Upper lobe of left lung (tissue), 6 donors: ENCODE data around the gene GET3. TPM values are rescaled to one million over a fixed set of nuclear protein-coding genes. Genes with fewer than 3 reads are reported as not detected.

Experiments
- ATAC-seq, 2 donors: fragments of 200-7000 bp; cut with Tn5 transposase; one replicate each; pipeline ENCODE4 v1.9.1; 2022; ENCODE audit warnings: mild to moderate bottlenecking in 2 of 2, moderate library complexity in 2 of 2; ENCODE audit not compliant: low FRiP score in 2 of 2
- DNase-seq, 2 donors: peaks; one replicate each; pipeline ENCODE4 v3.0.0-alpha.2; 2019 to 2020
- H3K27ac ChIP-seq, 4 donors: fragments of 200-600 bp; sonication (generic); one replicate each; pipeline ENCODE4 v1.5.1; 2016 to 2019
- H3K27me3 ChIP-seq, 4 donors: fragments of 200-600 bp; sonication (generic); one replicate each; pipeline ENCODE4 v1.5.1; 2017 to 2019
- H3K36me3 ChIP-seq, 4 donors: fragments of 200-600 bp; sonication (generic); one replicate each; pipeline ENCODE4 v1.5.1; 2016 to 2019
- H3K4me1 ChIP-seq, 4 donors: fragments of 200-600 bp; sonication (generic); one replicate each; pipeline ENCODE4 v1.5.1; 2018 to 2019
- H3K4me3 ChIP-seq, 4 donors: fragments of 200-600 bp; sonication (generic); one replicate each; pipeline ENCODE4 v1.5.1; 2017 to 2019; ENCODE audit warnings: mild to moderate bottlenecking in 2 of 4, moderate library complexity in 1 of 4
- H3K9me3 ChIP-seq, 4 donors: fragments of 200-600 bp; sonication (generic); one replicate each; pipeline ENCODE4 v1.5.1; 2018 to 2019
- EP300 ChIP-seq, 4 donors: sonication (generic); formaldehyde crosslinking; IDR thresholded peaks; one replicate each; pipeline ENCODE4 v1.5.1; 2017; ENCODE audit warnings: antibody characterized with exemption in 4 of 4, control low read depth in 2 of 4
- POLR2A ChIP-seq, 4 donors: fragments of 450-650 bp; IDR thresholded peaks; one replicate each; pipeline ENCODE4 v1.5.1; 2016 to 2017; ENCODE audit warnings: antibody characterized with exemption in 4 of 4, mild to moderate bottlenecking in 2 of 4
- POLR2AphosphoS5 ChIP-seq, 2 donors: sonication (generic); formaldehyde crosslinking; IDR thresholded peaks; one replicate each; pipeline ENCODE4 v1.5.1; 2017; ENCODE audit warnings: antibody characterized with exemption in 2 of 2
- WGBS, 2 donors: methylation state at CpG; one replicate each; pipeline ENCODE4 v1.1.5; 2017 to 2018; 5-methylcytosine and 5-hydroxymethylcytosine counted together
- total RNA-seq, 6 donors: library from RNA; depleted of rRNA in 4 of 6; stranded (reverse); fragments of >200 nt in 4 of 6; gene quantifications; one replicate each; pipeline versions ENCODE4 v1.1.0 to v1.2.1, GENCODE V29; 2016 to 2021
- TF ChIP-seq, protein P1 (sequence below), 6 experiments: fragments of 450-650 bp in 4 of 6; fragments of 200-600 bp in 2 of 6; sonication (generic) in 2 of 6; IDR thresholded peaks; one replicate each; pipeline ENCODE4 v1.5.1; 2016 to 2019; ENCODE audit warnings: antibody characterized with exemption in 6 of 6
- donor health status: DM: no; HTN: no; CAD: no; lungs with moderate emphysema.
- donor health status: DM: no; HTN: yes; CAD: no; lungs with severe emphysema.

GET3 gene
- total RNA-seq, 6 donors from 2014 or later, result 14.7 to 71.7 (median 49.8) TPM

DNA sequence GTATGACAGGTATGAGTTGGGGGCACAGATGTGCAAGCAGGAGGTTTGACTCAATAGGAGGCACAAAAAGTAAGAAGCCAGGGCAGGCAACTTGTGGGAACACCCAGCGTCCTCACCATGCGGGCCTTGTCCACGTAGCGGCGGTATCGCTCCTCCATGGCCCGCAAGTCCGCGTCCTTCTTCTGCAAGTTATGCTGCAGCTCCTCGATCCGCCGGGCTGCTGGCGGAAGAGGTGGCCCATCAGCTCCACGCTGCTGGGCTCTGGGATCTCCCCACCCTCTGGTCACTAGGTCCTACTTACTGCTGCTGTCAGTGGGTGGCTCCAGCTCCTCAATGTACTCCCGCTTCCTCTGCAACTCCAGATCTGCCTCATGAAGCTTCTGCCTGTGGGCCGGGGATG, 27.4 kb downstream of the GET3 start:
- TF ChIP-seq, protein P1, sequence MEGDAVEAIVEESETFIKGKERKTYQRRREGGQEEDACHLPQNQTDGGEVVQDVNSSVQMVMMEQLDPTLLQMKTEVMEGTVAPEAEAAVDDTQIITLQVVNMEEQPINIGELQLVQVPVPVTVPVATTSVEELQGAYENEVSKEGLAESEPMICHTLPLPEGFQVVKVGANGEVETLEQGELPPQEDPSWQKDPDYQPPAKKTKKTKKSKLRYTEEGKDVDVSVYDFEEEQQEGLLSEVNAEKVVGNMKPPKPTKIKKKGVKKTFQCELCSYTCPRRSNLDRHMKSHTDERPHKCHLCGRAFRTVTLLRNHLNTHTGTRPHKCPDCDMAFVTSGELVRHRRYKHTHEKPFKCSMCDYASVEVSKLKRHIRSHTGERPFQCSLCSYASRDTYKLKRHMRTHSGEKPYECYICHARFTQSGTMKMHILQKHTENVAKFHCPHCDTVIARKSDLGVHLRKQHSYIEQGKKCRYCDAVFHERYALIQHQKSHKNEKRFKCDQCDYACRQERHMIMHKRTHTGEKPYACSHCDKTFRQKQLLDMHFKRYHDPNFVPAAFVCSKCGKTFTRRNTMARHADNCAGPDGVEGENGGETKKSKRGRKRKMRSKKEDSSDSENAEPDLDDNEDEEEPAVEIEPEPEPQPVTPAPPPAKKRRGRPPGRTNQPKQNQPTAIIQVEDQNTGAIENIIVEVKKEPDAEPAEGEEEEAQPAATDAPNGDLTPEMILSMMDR (IDR thresholded peaks at IDR 0.05), result no peak
- TF ChIP-seq POLR2AphosphoS5 (IDR thresholded peaks at IDR 0.05), result no peak
- no peak for TF ChIP-seq POLR2A (IDR thresholded peaks at IDR 0.05)
- TF ChIP-seq EP300 (IDR thresholded peaks at IDR 0.05), result no peak
- WGBS, 2 donors, result 92 to 94% methylated on average over 15 to 16 of the region's 16 CpGs
- H3K27me3 ChIP-seq, result no peaks in the 10 kb centered on the region
- H3K4me3 ChIP-seq, result no peak overlapping the region
- H3K27ac ChIP-seq, result no peak overlapping the region
- DNase-seq (no peak), ATAC-seq (no peak)
- peaks cover 4 to 27% (median 13%) of the 10 kb centered on the region in 4 donors for H3K36me3 ChIP-seq
- peaks cover 0 to 13% (median under 1%) of the 10 kb centered on the region in 4 donors for H3K4me1 ChIP-seq
- no peaks in the 10 kb centered on the region for H3K9me3 ChIP-seq

DNA sequence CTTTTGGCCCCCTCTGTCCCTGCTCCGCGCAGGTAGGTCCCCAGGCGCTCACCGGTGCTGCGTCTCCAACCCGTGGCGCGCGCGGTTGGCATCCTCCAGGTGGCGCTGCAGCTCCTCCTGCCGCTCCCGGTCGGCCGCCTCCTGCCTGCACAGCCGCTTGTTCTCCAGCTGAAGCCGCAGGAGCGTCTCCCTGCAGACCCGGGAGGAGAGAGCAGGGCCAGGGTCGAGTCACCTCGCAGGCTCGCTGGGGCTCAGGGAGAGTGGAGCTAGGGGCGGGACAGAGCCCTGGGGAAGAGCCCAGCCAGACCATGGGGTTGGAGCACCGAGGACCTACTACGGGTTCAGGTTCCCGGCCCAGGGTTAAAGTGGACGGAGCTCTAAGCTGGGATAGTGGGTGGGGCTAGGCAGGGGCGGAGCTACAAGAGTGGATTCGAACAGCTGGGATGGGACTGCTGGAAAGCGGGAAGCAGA, 28.8 kb downstream of the GET3 start:
- WGBS, 2 donors, result 2 to 57% methylated on average over 12 to 30 of the region's 30 CpGs
- Histone ChIP-seq H3K4me1 (peaks cover 0 to 19% (median 2%) of the 10 kb centered on the region in 4 donors), H3K36me3 (peaks cover 4 to 27% (median 15%) of the 10 kb centered on the region in 4 donors), H3K9me3 (no peaks in the 10 kb centered on the region), H3K27ac (peak overlapping the region in 3 of 4 donors; percentile 31 to 58 (median 39)), H3K27me3 (no peaks in the 10 kb centered on the region), H3K4me3 (peak overlapping the region; percentile 28 to 50 (median 36))
- TF ChIP-seq POLR2A (IDR thresholded peaks at IDR 0.05), result no peak
- TF ChIP-seq, protein P1 (IDR thresholded peaks at IDR 0.05), result peak; percentile 80 to 97 (median 91)
- no peak for TF ChIP-seq POLR2AphosphoS5 (IDR thresholded peaks at IDR 0.05)
- TF ChIP-seq EP300 (IDR thresholded peaks at IDR 0.05), result no peak
- ATAC-seq (peak; percentile 76 to 96), DNase-seq (peak; percentile 92 to 97)

- Histone ChIP-seq H3K9me3 (no peaks in the 10 kb centered on the region), H3K4me3 (no peak overlapping the region), H3K27ac (no peak overlapping the region), H3K4me1 (peaks cover 0 to 19% (median 2%) of the 10 kb centered on the region in 4 donors), H3K27me3 (no peaks in the 10 kb centered on the region), H3K36me3 (peaks cover 4 to 26% (median 16%) of the 10 kb centered on the region in 4 donors)
- TF ChIP-seq POLR2A (IDR thresholded peaks at IDR 0.05), result no peak
- TF ChIP-seq, protein P1 (IDR thresholded peaks at IDR 0.05), result no peak
- no peak for TF ChIP-seq POLR2AphosphoS5 (IDR thresholded peaks at IDR 0.05)
- TF ChIP-seq EP300 (IDR thresholded peaks at IDR 0.05), result no peak
- peak in 1 of 2 donors; percentile 63 for DNase-seq
- WGBS, 2 donors, result 90 to 96% methylated on average over 8 to 11 of the region's 11 CpGs
- no peak for ATAC-seq
Measured at GRCh38 chr19:12767150-12767549, 29.9 kb downstream of the GET3 start.

- no peaks in the 10 kb centered on the region for H3K9me3 ChIP-seq
- no peaks in the 10 kb centered on the region for H3K27me3 ChIP-seq
- TF ChIP-seq POLR2A (IDR thresholded peaks at IDR 0.05) (no peak), POLR2AphosphoS5 (IDR thresholded peaks at IDR 0.05) (no peak), EP300 (IDR thresholded peaks at IDR 0.05) (no peak)
- TF ChIP-seq, protein P1 (IDR thresholded peaks at IDR 0.05), result no peak
- WGBS, 2 donors, result 96 to 99% methylated on average over 15 of the region's 15 CpGs
- peaks cover 0 to 19% (median 2%) of the 10 kb centered on the region in 4 donors for H3K4me1 ChIP-seq
- no peak overlapping the region for H3K4me3 ChIP-seq
- no peak overlapping the region for H3K27ac ChIP-seq
- ATAC-seq, result no peak
- peak in 1 of 2 donors; percentile 79 for DNase-seq
- peaks cover 2 to 25% (median 16%) of the 10 kb centered on the region in 4 donors for H3K36me3 ChIP-seq
Measured at GRCh38 chr19:12767666-12768065, 30.4 kb downstream of the GET3 start.

GRCh38 chr19:12769689-12770088, 32.4 kb downstream of the GET3 start:
- H3K27me3 ChIP-seq, result no peaks in the 10 kb centered on the region
- H3K36me3 ChIP-seq, result peaks cover 0 to 15% (median 7%) of the 10 kb centered on the region in 4 donors
- TF ChIP-seq, protein P1 (IDR thresholded peaks at IDR 0.05), result no peak
- TF ChIP-seq EP300 (IDR thresholded peaks at IDR 0.05) (no peak), POLR2A (IDR thresholded peaks at IDR 0.05) (no peak), POLR2AphosphoS5 (IDR thresholded peaks at IDR 0.05) (no peak)
- no peak overlapping the region for H3K4me3 ChIP-seq
- H3K27ac ChIP-seq, result no peak overlapping the region
- DNase-seq, result peak; percentile 80 to 89
- H3K4me1 ChIP-seq, result peaks cover 3 to 24% (median 4%) of the 10 kb centered on the region in 4 donors
- ATAC-seq, result peak in 1 of 2 donors; percentile 34
- WGBS, 2 donors, result 65 to 86% methylated on average over 7 to 37 of the region's 37 CpGs
- no peaks in the 10 kb centered on the region for H3K9me3 ChIP-seq
